Naive thymus-derived CD4-positive, alpha-beta T cell (primary cell): ENCODE data around the gene SFTPA2. TPM values are rescaled to one million over a fixed set of nuclear protein-coding genes. Genes with fewer than 3 reads are reported as not detected.

ENCODE experiments used
- ATAC-seq: fragments of 150-1000 bp; cut with Tn5 transposase; 2 replicates; pipeline ENCODE4 v1.10.0; 2021; ENCODE audit warnings: mild to moderate bottlenecking, moderate library complexity
- CTCF ChIA-PET: fragments of 350-600 bp; sonication (Branson Sonifier 250); formaldehyde crosslinking; loops from one replicate; lab custom pipeline; 2021; ENCODE audit warnings: antibody characterized with exemption; lab: Charles Lee
- POLR2A ChIA-PET: fragments of 350-600 bp; sonication (Branson Sonifier 250); formaldehyde crosslinking; loops from one replicate; lab custom pipeline; 2021; ENCODE audit warnings: antibody characterized with exemption, inconsistent platforms; lab: Charles Lee
- DNase-seq, 9 donors: peaks; one replicate each; pipeline versions ENCODE4 v3.0.0 to v3.0.0-alpha.2; 2020 to 2022; ENCODE audit warnings: mixed read lengths in 1 of 9
- H3K27ac ChIP-seq: one replicate; pipeline ENCODE4 v1.7.0; 2013; ENCODE audit warnings: mild to moderate bottlenecking, low read depth, low read length, moderate library complexity
- H3K27me3 ChIP-seq, 2 donors: one replicate each; pipeline ENCODE4 v1.7.0; 2013; ENCODE audit warnings: low read length in 2 of 2, mild to moderate bottlenecking in 2 of 2, moderate library complexity in 2 of 2; ENCODE audit not compliant: control insufficient read depth in 2 of 2, insufficient read depth in 2 of 2
- H3K36me3 ChIP-seq, 3 experiments: 1 replicate in 2 of 3; 2 replicates in 1 of 3; pipeline ENCODE4 v1.7.0; 2013; ENCODE audit warnings: low read length in 3 of 3, mild to moderate bottlenecking in 3 of 3, moderate library complexity in 1 of 3; ENCODE audit not compliant: insufficient read depth in 3 of 3, control insufficient read depth in 2 of 3
- H3K4me1 ChIP-seq, 2 donors: one replicate each; pipeline ENCODE4 v1.7.0; 2013; ENCODE audit warnings: low read length in 2 of 2, mild to moderate bottlenecking in 2 of 2, moderate library complexity in 1 of 2; ENCODE audit not compliant: control insufficient read depth in 2 of 2, insufficient read depth in 2 of 2
- H3K4me3 ChIP-seq: 2 replicates; pipeline ENCODE4 v1.7.0; 2013; ENCODE audit warnings: mild to moderate bottlenecking, low read length
- H3K9me3 ChIP-seq, 3 experiments: 1 replicate in 2 of 3; 2 replicates in 1 of 3; pipeline ENCODE4 v1.7.0; 2013; ENCODE audit warnings: low read length in 3 of 3; ENCODE audit not compliant: control insufficient read depth in 2 of 3
- H3K27ac Mint-ChIP-seq, 9 donors: one replicate each; pipeline ENCODE4 v1.8.0; 2020 to 2022; ENCODE audit warnings: mixed read lengths in 9 of 9, mild to moderate bottlenecking in 8 of 9, moderate library complexity in 5 of 9, inconsistent platforms in 2 of 9
- H3K27me3 Mint-ChIP-seq, 5 donors: one replicate each; pipeline ENCODE4 v1.8.0; 2021 to 2022; ENCODE audit warnings: mixed read lengths in 5 of 5, mild to moderate bottlenecking in 1 of 5
- H3K36me3 Mint-ChIP-seq, 5 donors: one replicate each; pipeline ENCODE4 v1.8.0; 2020 to 2022; ENCODE audit warnings: mixed read lengths in 5 of 5, mild to moderate bottlenecking in 3 of 5, inconsistent platforms in 1 of 5
- H3K4me1 Mint-ChIP-seq, 7 donors: one replicate each; pipeline ENCODE4 v1.8.0; 2020 to 2022; ENCODE audit warnings: mixed read lengths in 7 of 7, mild to moderate bottlenecking in 3 of 7, inconsistent platforms in 1 of 7
- H3K4me3 Mint-ChIP-seq, 10 donors: one replicate each; pipeline ENCODE4 v1.8.0; 2020 to 2022; ENCODE audit warnings: mild to moderate bottlenecking in 10 of 10, mixed read lengths in 10 of 10, moderate library complexity in 6 of 10, inconsistent platforms in 2 of 10
- H3K9me3 Mint-ChIP-seq, 11 donors: one replicate each; pipeline ENCODE4 v1.8.0; 2020 to 2022; ENCODE audit warnings: mixed read lengths in 11 of 11, mild to moderate bottlenecking in 4 of 11, inconsistent platforms in 1 of 11, moderate library complexity in 1 of 11
- intact Hi-C, 2 donors: fragments of 100-400 bp; cut with micrococcal nuclease; formaldehyde crosslinking; loops; one replicate each; pipeline ENCODE4 v1.15.1; 2023
- polyA plus RNA-seq, 2 donors: library from polyadenylated mRNA; unstranded; fragments of 300-500 nt; fragmentation: Illumina TruSeq; gene quantifications; one replicate each; pipeline ENCODE4 v1.2.3, GENCODE V29; 2021
- total RNA-seq, 6 experiments: library from RNA in 5 of 6; stranded (reverse) in 5 of 6; gene quantifications; 1 replicate in 5 of 6; 2 replicates in 1 of 6; pipeline ENCODE4 v1.2.3 and lab custom pipeline; 2021 to 2026

SFTPA2 gene
- total RNA-seq: not detected
- not detected for polyA plus RNA-seq
- not detected for total RNA-seq (lab: John Stamatoyannopoulos, UW)

GRCh38 chr10:79560160-79560709 lies at the start of gene SFTPA2:
Gene SFTPA2 (minus strand): TSS chr10:79560407. CDS start chr10:79559483, 924 bp downstream.
- H3K36me3 Mint-ChIP-seq: peaks cover 0 to 4% (median 0%) of the 10 kb centered on the region in 5 donors
- H3K27me3 Mint-ChIP-seq: peaks cover 5 to 19% (median 17%) of the 10 kb centered on the region in 5 donors
- no peak within 1 kb of the TSS for H3K27ac Mint-ChIP-seq
- Histone ChIP-seq H3K4me1 (no peaks in the 10 kb centered on the region), H3K36me3 (no peaks in the 10 kb centered on the region), H3K27me3 (no peaks in the 10 kb centered on the region), H3K27ac (no peak within 1 kb of the TSS), H3K4me3 (no peak within 1 kb of the TSS), H3K9me3 (no peaks in the 10 kb centered on the region)
- H3K9me3 Mint-ChIP-seq: no peaks in the 10 kb centered on the region
- POLR2A ChIA-PET: no interaction called here
- intact Hi-C loops: no loop called here
- ATAC-seq (no peak), DNase-seq (no peak)
- H3K4me1 Mint-ChIP-seq: peaks cover 0 to 9% (median 7%) of the 10 kb centered on the region in 7 donors
- CTCF ChIA-PET: interaction anchor here (0.9 kb wide), 1 partner anchor 12 kb away, joined by 4 read pairs; no protein-coding TSS in a partner anchor
- no peak within 1 kb of the TSS for H3K4me3 Mint-ChIP-seq

GRCh38 chr10:79608505-79609375 lies 48.5 kb upstream of the SFTPA2 start:
- DNase-seq (peak in 6 of 9 donors; percentile 7 to 51 (median 15)), ATAC-seq (peak; percentile 38)
- Mint-ChIP-seq H3K4me3 (no peak overlapping the region), H3K9me3 (peaks cover 0 to under 1% (median 0%) of the 10 kb centered on the region in 11 donors), H3K4me1 (no peaks in the 10 kb centered on the region), H3K36me3 (no peaks in the 10 kb centered on the region), H3K27me3 (peaks cover 4 to 12% (median 7%) of the 10 kb centered on the region in 5 donors), H3K27ac (no peak overlapping the region)
- Histone ChIP-seq H3K9me3 (no peaks in the 10 kb centered on the region), H3K36me3 (no peaks in the 10 kb centered on the region), H3K4me1 (no peaks in the 10 kb centered on the region), H3K27me3 (no peaks in the 10 kb centered on the region), H3K27ac (no peak overlapping the region), H3K4me3 (no peak overlapping the region)
- intact Hi-C loops: loop anchor here in 1 of 2 donors (1.0 kb wide), 2 partner anchors 46 to 71 kb away; no protein-coding TSS in a partner anchor
- POLR2A ChIA-PET: no interaction called here
- CTCF ChIA-PET: no interaction called here

- H3K27ac ChIP-seq: no peak overlapping the region
- DNase-seq (no peak), ATAC-seq (no peak)
- Mint-ChIP-seq H3K4me1 (peaks cover 0 to 3% (median 0%) of the 10 kb centered on the region in 7 donors), H3K27ac (no peak overlapping the region), H3K4me3 (no peak overlapping the region), H3K27me3 (peaks cover 4 to 25% (median 7%) of the 10 kb centered on the region in 5 donors), H3K9me3 (peaks cover 0 to 6% (median 0%) of the 10 kb centered on the region in 11 donors), H3K36me3 (no peaks in the 10 kb centered on the region)
- no peaks in the 10 kb centered on the region for H3K27me3 ChIP-seq
- CTCF ChIA-PET: no interaction called here
- no peak overlapping the region for H3K4me3 ChIP-seq
- no peaks in the 10 kb centered on the region for H3K36me3 ChIP-seq
- intact Hi-C loops: no loop called here
- no peaks in the 10 kb centered on the region for H3K4me1 ChIP-seq
- no peaks in the 10 kb centered on the region for H3K9me3 ChIP-seq
- POLR2A ChIA-PET: no interaction called here
Measured at GRCh38 chr10:79605308-79605707, 45.1 kb upstream of the SFTPA2 start.

GRCh38 chr10:79604294-79604693 lies 44.1 kb upstream of the SFTPA2 start:
- no peak overlapping the region for H3K4me3 ChIP-seq
- Mint-ChIP-seq H3K27me3 (peaks cover 4 to 28% (median 7%) of the 10 kb centered on the region in 5 donors), H3K36me3 (no peaks in the 10 kb centered on the region), H3K4me3 (no peak overlapping the region), H3K9me3 (peaks cover 0 to 8% (median 0%) of the 10 kb centered on the region in 11 donors), H3K27ac (no peak overlapping the region), H3K4me1 (peaks cover 0 to 3% (median 0%) of the 10 kb centered on the region in 7 donors)
- H3K9me3 ChIP-seq: no peaks in the 10 kb centered on the region
- H3K27me3 ChIP-seq: no peaks in the 10 kb centered on the region
- H3K4me1 ChIP-seq: no peaks in the 10 kb centered on the region
- intact Hi-C loops: no loop called here
- POLR2A ChIA-PET: no interaction called here
- CTCF ChIA-PET: no interaction called here
- no peaks in the 10 kb centered on the region for H3K36me3 ChIP-seq
- ATAC-seq (no peak), DNase-seq (no peak)
- H3K27ac ChIP-seq: no peak overlapping the region

GRCh38 chr10:79602953-79603352 lies 42.7 kb upstream of the SFTPA2 start:
- intact Hi-C loops: no loop called here
- ChIA-PET CTCF (no interaction called here), POLR2A (no interaction called here)
- Mint-ChIP-seq H3K36me3 (no peaks in the 10 kb centered on the region), H3K4me1 (peaks cover 0 to 3% (median 0%) of the 10 kb centered on the region in 7 donors), H3K27me3 (peaks cover 0 to 26% (median 3%) of the 10 kb centered on the region in 5 donors), H3K9me3 (peaks cover 0 to 21% (median 5%) of the 10 kb centered on the region in 11 donors), H3K27ac (no peak overlapping the region), H3K4me3 (no peak overlapping the region)
- H3K27ac ChIP-seq: no peak overlapping the region
- H3K9me3 ChIP-seq: peaks cover 0 to 4% (median 0%) of the 10 kb centered on the region in 3 experiments
- H3K36me3 ChIP-seq: no peaks in the 10 kb centered on the region
- no peak overlapping the region for H3K4me3 ChIP-seq
- no peaks in the 10 kb centered on the region for H3K27me3 ChIP-seq
- DNase-seq (no peak), ATAC-seq (no peak)
- no peaks in the 10 kb centered on the region for H3K4me1 ChIP-seq

GRCh38 chr10:79601939-79602338 lies 41.7 kb upstream of the SFTPA2 start:
- Histone ChIP-seq H3K9me3 (peaks cover 0 to 4% (median 0%) of the 10 kb centered on the region in 3 experiments), H3K36me3 (no peaks in the 10 kb centered on the region), H3K27me3 (no peaks in the 10 kb centered on the region), H3K4me3 (no peak overlapping the region), H3K27ac (no peak overlapping the region), H3K4me1 (no peaks in the 10 kb centered on the region)
- peaks cover 0 to 5% (median 0%) of the 10 kb centered on the region in 5 donors for H3K36me3 Mint-ChIP-seq
- POLR2A ChIA-PET: no interaction called here
- intact Hi-C loops: no loop called here
- DNase-seq (no peak), ATAC-seq (no peak)
- H3K4me3 Mint-ChIP-seq: no peak overlapping the region
- H3K4me1 Mint-ChIP-seq: peaks cover 0 to 3% (median 0%) of the 10 kb centered on the region in 7 donors
- peaks cover 0 to 32% (median 11%) of the 10 kb centered on the region in 11 donors for H3K9me3 Mint-ChIP-seq
- CTCF ChIA-PET: no interaction called here
- peaks cover 0 to 21% (median 9%) of the 10 kb centered on the region in 5 donors for H3K27me3 Mint-ChIP-seq
- no peak overlapping the region for H3K27ac Mint-ChIP-seq
